NCI-H526 (cell line): ENCODE results near the gene GOLGA3.
A peak's percentile ranks its signal among the peaks of the same experiment; 100 is the strongest.

Experiments used
- DNase-seq, 2 experiments: peaks; one replicate each; lab custom pipeline; 2025; lab: John Stamatoyannopoulos, UW

Gene GOLGA3

GRCh38 chr12:132720606-132721345 is 107.9 kb downstream of the GOLGA3 start:
- no peak for DNase-seq

GRCh38 chr12:132719954-132720324 is 108.7 kb downstream of the GOLGA3 start:
- no peak for DNase-seq

GRCh38 chr12:132719141-132719953 is 109.3 kb downstream of the GOLGA3 start:
- peak; percentile 58 to 70 for DNase-seq
